Suppressor macrophage (primary cell): ENCODE data around the gene BLVRA.
A peak's percentile ranks its signal among the peaks of the same experiment; 100 is the strongest.
"Not testable (repeated sequence)": the region's sequence is repeated elsewhere in the genome, so short reads cannot be mapped to it uniquely, and the experiment has no call there.

Experiments
- DNase-seq, 4 experiments: peaks; one replicate each; pipeline ENCODE4 v3.0.0-alpha.2; 2020 to 2022

Gene BLVRA

GRCh38 chr7:43769791-43770465 lies 11.4 kb downstream of the BLVRA start:
- no peak for DNase-seq

GRCh38 chr7:43771128-43771527 lies 12.6 kb downstream of the BLVRA start:
- DNase-seq = no peak

GRCh38 chr7:43771573-43771972 lies 13.1 kb downstream of the BLVRA start:
- DNase-seq = no peak

GRCh38 chr7:43773268-43773667 lies 14.8 kb downstream of the BLVRA start:
- DNase-seq = not testable (repeated sequence)

DNA sequence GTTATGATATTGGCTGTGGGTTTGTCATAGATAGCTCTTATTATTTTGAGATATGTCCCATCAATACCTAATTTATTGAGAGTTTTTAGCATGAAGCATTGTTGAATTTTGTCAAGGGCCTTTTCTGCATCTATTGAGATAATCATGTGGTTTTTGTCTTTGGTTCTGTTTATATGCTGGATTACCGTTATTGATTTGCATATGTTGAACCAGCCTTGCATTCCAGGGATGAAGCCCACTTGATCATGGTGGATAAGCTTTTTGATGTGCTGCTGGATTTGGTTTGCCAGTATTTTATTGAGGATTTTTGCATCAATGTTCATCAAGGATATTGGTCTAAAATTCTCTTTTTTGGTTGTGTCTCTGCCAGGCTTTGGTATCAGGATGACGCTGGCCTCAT lies 16.8 kb downstream of the BLVRA start:
- not testable (repeated sequence) for DNase-seq

DNA sequence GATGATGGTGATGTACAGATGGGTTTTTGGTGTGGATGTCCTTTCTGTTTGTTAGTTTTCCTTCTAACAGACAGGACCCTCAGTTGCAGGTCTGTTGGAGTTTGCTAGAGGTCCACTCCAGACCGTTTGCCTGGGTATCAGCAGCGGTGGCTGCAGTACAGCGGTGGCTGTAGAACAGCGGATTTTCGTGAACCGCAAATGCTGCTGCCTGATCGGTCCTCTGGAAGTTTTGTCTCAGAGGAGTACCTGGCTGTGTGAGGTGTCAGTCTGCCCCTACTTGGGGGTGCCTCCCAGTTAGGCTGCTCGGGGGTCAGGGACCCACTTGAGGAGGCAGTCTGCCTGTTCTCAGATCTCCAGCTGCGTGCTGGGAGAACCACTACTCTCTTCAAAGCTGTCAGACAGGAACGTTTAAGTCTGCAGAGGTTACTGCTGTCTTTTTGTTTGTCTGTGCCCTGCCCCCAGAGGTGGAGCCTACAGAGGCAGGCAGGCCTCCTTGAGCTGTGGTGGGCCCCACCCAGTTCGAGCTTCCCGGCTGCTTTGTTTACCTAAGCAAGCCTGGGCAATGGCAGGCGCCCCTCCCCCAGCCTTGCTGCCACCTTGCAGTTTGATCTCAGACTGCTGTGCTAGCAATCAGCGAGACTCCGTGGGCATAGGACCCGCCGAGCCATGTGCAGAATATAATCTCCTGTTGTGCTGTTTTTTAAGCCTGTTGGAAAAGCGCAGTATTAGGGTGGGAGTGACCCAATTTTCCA lies 20.0 kb downstream of the BLVRA start:
- DNase-seq = not testable (repeated sequence)

- no peak for DNase-seq
These were observed 20.7 kb downstream of the BLVRA start for GRCh38 chr7:43779045-43779812.

DNA sequence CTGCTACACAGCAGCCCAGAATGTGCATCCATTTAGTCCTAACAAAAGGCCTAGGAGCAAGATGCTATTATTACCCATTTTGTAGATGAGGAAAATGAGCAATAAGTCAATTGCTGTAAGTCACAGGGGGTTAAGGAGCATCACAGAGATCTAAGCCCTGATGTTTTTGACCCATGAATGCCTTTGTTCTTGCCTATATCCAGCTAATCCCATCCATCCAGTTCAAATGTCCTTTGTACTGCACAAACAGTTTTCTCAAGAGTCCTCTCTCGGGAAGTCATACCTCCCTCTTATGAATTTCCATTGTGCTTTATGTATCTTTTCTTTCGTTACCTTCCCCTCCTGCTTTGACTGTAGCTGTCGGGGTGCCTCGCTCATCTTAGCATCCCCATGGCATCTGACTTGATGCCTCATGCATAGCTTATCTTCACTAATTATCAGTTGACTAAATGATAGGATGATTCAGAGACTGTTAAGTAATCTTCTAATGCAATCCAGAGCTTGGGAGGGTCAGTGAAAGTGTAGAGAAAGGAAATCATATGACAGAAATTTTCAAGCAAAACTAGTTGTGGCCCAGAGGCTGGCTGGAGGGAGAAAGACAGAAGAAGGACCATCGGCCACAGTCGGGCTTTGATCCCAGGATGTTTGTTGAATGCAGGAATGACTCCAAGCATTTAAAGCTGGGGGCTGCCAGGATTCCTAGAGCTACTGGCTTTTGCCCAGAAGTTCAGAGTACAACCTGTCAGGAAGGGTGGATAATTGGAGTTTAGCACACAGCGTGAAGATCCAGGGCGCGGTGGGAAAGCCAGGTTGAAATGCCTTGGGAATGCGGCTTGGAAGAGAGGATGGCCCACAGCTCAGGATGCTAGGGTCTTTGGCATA lies 23.5 kb downstream of the BLVRA start:
- peak; percentile 42 to 82 (median 70) for DNase-seq

- no peak for DNase-seq
These were observed 24.5 kb downstream of the BLVRA start for GRCh38 chr7:43782768-43783555.

GRCh38 chr7:43784030-43784584 lies 25.6 kb downstream of the BLVRA start:
- DNase-seq = no peak

- peak; percentile 46 to 76 (median 69) for DNase-seq
These were observed 26.2 kb downstream of the BLVRA start for GRCh38 chr7:43784585-43785087.

GRCh38 chr7:43785420-43785819 lies 26.9 kb downstream of the BLVRA start:
- peak; percentile 40 to 70 (median 62) for DNase-seq

DNA sequence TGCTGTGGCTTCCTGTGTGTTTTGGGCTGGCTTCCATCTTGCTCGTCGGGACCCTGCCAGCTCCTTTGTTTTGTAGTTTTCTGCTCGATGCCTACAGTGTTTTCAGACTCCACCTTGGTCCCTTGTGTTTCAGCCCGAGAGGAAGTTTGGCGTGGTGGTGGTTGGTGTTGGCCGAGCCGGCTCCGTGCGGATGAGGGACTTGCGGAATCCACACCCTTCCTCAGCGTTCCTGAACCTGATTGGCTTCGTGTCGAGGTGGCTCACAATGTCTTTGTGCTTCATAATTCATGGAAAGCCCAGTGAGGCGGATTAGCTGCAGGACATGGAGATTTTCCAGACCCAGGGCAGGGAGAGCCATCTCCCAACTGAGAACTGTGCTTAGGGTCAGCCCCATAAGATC lies 29.3 kb downstream of the BLVRA start:
- DNase-seq = no peak

DNA sequence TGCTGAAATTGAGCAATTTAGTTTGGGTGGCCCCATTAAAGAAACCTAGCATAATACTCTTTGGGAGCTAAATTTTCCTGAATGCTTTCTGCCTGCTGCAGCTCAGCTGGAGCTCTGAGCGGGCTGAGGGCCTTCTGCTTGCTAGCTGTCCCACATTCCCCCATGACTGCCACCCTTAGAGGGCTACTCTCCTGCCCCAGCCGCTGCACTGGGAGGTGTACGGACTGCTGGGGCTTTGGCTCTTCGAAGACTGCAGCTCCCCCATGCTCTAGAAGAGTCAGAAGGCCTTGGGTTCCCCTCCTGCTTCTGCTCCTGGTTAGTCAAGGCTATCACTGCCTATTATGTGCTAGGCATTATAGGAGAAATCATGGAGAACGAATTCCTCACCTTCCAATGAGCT lies 31.5 kb downstream of the BLVRA start:
- no peak for DNase-seq

- no peak for DNase-seq
These were observed 32.4 kb downstream of the BLVRA start for GRCh38 chr7:43790834-43791233.

- DNase-seq = peak; percentile 75 to 90 (median 87)
These were observed 33.2 kb downstream of the BLVRA start for GRCh38 chr7:43791665-43792064.

DNA sequence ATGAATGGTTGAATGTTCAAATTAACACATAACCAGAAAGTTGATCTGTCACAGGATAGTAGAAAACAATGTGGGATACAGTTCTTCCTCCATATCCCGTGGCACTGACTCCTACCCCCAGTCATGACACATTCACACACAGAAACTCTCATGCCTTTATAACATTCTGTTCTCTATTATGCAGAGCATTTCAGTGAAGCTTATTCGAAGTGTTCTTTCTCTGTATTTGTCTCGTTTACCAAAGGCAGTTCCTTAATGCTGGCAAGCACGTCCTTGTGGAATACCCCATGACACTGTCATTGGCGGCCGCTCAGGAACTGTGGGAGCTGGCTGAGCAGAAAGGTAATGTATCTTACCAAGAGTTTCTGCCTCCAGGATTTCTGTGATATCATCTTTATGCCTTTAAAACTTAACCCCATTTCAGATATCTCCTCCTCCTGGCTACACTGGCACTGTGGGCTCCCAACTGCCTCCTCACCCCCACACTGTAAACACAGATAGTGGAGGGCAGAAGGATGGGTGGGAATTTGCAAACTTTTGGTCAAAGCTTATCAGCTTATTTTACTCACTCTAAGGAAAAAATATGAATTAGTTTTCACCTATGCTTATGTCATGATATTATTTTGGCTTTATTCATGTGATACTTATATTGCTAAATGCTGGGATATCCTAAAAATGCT lies 34.1 kb downstream of the BLVRA start:
- DNase-seq = no peak

GRCh38 chr7:43799605-43800004 lies 41.1 kb downstream of the BLVRA start:
- peak in 2 of 4 experiments; percentile 25 to 28 for DNase-seq

DNA sequence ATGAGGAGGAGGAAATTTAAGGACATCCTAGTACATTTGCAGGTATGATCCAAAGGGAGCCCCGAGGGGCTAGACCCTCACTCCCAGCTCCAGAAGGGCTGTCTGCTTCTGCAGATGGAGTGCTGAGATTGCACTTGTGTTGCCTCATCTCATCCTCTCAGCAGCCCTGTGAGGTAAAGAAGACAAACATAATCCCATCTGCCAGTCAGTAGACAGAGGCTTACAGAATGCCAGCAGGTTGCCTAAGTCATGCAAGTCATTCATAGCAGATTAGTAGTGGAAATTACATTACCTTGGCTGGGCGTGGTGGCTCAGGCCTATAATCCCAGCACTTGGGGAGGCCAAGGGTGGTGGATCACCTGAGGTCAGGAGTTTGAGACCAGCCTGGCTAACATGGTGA lies 45.4 kb downstream of the BLVRA start:
- DNase-seq = no peak

GRCh38 chr7:43808410-43808809 lies 49.9 kb downstream of the BLVRA start:
- no peak for DNase-seq
